Keratinocyte (primary cell): ENCODE results near the gene NLRX1. TPM values are rescaled to one million over a fixed set of nuclear protein-coding genes. Genes with fewer than 3 reads are reported as not detected.
"Not testable (repeated sequence)": the region's sequence is repeated elsewhere in the genome, so short reads cannot be mapped to it uniquely, and the experiment has no call there.

Source experiments
- DNase-seq: peaks from one replicate; pipeline ENCODE4 v3.0.0-alpha.2; 2011; ENCODE audit warnings: low read depth, missing footprints, low spot score
- FAIRE-seq: peaks from 2 replicates; lab custom pipeline; 2011; peaks lifted over from hg19 to GRCh38; lab: Jason Lieb, UNC
- H2AFZ ChIP-seq: 2 replicates; pipeline ENCODE4 v1.6.0; 2012; ENCODE audit warnings: low read length, control low read depth, inconsistent platforms; ENCODE audit not compliant: control insufficient read depth
- H3K27ac ChIP-seq: 2 replicates; pipeline ENCODE4 v1.5.1; 2011; ENCODE audit warnings: low read length; ENCODE audit not compliant: control insufficient read depth, insufficient read depth
- H3K27me3 ChIP-seq: 3 replicates; pipeline ENCODE4 v1.6.0; 2011; ENCODE audit warnings: low read length; ENCODE audit not compliant: control insufficient read depth, insufficient read depth; ENCODE audit errors: extremely low read depth
- H3K36me3 ChIP-seq, 2 experiments: 2 replicates in 1 of 2; 3 replicates in 1 of 2; pipeline ENCODE4 v1.5.1; 2011; ENCODE audit warnings: low read length in 2 of 2, mild to moderate bottlenecking in 1 of 2; ENCODE audit not compliant: control insufficient read depth in 2 of 2, insufficient read depth in 2 of 2; ENCODE audit errors: extremely low read depth in 1 of 2
- H3K4me1 ChIP-seq: 3 replicates; pipeline ENCODE4 v1.5.1; 2011; ENCODE audit warnings: low read length; ENCODE audit not compliant: control insufficient read depth, insufficient read depth; ENCODE audit errors: extremely low read depth
- H3K4me2 ChIP-seq: 3 replicates; pipeline ENCODE4 v1.6.0; 2011; ENCODE audit warnings: low read depth, low read length; ENCODE audit not compliant: control insufficient read depth, insufficient read depth; ENCODE audit errors: extremely low read depth
- H3K4me3 ChIP-seq, 3 experiments: fragments of 200-600 bp in 1 of 3; sonication (generic) in 1 of 3; 2 replicates in 2 of 3; 3 replicates in 1 of 3; pipeline ENCODE4 v1.5.1; 2011 to 2016; ENCODE audit warnings: low read length in 3 of 3, mild to moderate bottlenecking in 3 of 3, control low read depth in 2 of 3, inconsistent platforms in 1 of 3, low read depth in 1 of 3, mixed read lengths in 1 of 3, mixed run types in 1 of 3, moderate library complexity in 1 of 3; ENCODE audit not compliant: control insufficient read depth in 2 of 3, insufficient read depth in 2 of 3; ENCODE audit errors: extremely low read depth in 1 of 3
- H3K79me2 ChIP-seq: 2 replicates; pipeline ENCODE4 v1.6.0; 2012; ENCODE audit warnings: low read length; ENCODE audit not compliant: control insufficient read depth, insufficient read depth
- H3K9ac ChIP-seq: 3 replicates; pipeline ENCODE4 v1.6.0; 2011; ENCODE audit warnings: low read length; ENCODE audit not compliant: control insufficient read depth, insufficient read depth; ENCODE audit errors: extremely low read depth
- H3K9me1 ChIP-seq: 3 replicates; pipeline ENCODE4 v1.6.0; 2011; ENCODE audit warnings: low read length; ENCODE audit not compliant: control insufficient read depth, insufficient read depth; ENCODE audit errors: extremely low read depth
- H3K9me3 ChIP-seq: 2 replicates; pipeline ENCODE4 v1.5.1; 2012; ENCODE audit warnings: low read depth, low read length; ENCODE audit not compliant: control insufficient read depth
- H4K20me1 ChIP-seq: 3 replicates; pipeline ENCODE4 v1.6.0; 2011; ENCODE audit warnings: low read length; ENCODE audit not compliant: control insufficient read depth, insufficient read depth; ENCODE audit errors: extremely low read depth
- EZH2 ChIP-seq: IDR thresholded peaks from one replicate; pipeline ENCODE4 v1.6.1; 2012; ENCODE audit warnings: inconsistent platforms, mild to moderate bottlenecking, low read length, moderate library complexity
- dilution Hi-C: fragments of 300-500 bp; cut with MboI; formaldehyde crosslinking; loops from one replicate; pipeline ENCODE4 v1.7.0; 2020; ENCODE audit warnings: low sequenced_read_pairs; ENCODE audit not compliant: extremely low pct_ligation_motif_present
- polyA plus RNA-seq, 5 experiments: library from polyadenylated mRNA; depleted of rRNA in 3 of 5; stranded (reverse) in 3 of 5; stranded (forward) in 1 of 5; unstranded in 1 of 5; fragments of >200 nt; gene quantifications; 1 replicate in 1 of 5; 2 replicates in 3 of 5; 3 replicates in 1 of 5; pipeline versions ENCODE4 v1.2.1 to v1.2.3, GENCODE V29; 2011 to 2012; ENCODE audit warnings: missing spikeins in 2 of 5, low read depth in 1 of 5, low replicate concordance in 1 of 5
- TF ChIP-seq, protein P1 (sequence below), 3 experiments: IDR thresholded peaks in 1 of 3; conservative IDR thresholded peaks in 1 of 3; optimal IDR thresholded peaks in 1 of 3; 2 replicates in 2 of 3; 3 replicates in 1 of 3; pipeline versions ENCODE3 to v1.5.1; 2011; ENCODE audit warnings: low read length in 3 of 3, mild to moderate bottlenecking in 3 of 3, moderate library complexity in 2 of 3, control low read depth in 1 of 3, inconsistent platforms in 1 of 3; ENCODE audit not compliant: insufficient read depth in 2 of 3; ENCODE audit errors: extremely low read depth in 1 of 3

Gene NLRX1
- polyA plus RNA-seq, 1 donor (not counting 4 experiments of a cell fraction or from before 2014, with no cell fraction given) = 8.1 TPM

DNA sequence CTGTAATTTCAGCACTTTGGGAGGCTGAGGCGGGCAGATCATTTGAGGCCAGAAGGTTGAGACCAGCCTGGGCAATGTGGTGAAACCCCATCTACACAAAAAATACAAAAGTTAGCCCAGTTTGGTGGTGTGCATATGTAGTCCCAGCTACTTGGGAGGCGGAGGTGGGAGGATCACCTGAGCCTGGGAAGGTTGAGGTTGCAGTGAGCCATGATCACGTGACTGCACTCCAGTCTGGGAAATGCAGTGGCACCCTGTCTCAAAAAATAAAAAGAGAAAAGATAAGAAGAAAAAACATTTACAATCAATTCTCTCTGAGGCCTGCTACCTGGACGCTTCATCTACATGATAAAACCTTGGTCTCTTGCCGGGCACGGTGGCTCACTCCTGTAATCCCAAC, 30.4 kb downstream of the NLRX1 start:
- no peaks in the 10 kb centered on the region for H3K4me1 ChIP-seq
- no peak overlapping the region for H3K4me3 ChIP-seq
- TF ChIP-seq, protein P1, sequence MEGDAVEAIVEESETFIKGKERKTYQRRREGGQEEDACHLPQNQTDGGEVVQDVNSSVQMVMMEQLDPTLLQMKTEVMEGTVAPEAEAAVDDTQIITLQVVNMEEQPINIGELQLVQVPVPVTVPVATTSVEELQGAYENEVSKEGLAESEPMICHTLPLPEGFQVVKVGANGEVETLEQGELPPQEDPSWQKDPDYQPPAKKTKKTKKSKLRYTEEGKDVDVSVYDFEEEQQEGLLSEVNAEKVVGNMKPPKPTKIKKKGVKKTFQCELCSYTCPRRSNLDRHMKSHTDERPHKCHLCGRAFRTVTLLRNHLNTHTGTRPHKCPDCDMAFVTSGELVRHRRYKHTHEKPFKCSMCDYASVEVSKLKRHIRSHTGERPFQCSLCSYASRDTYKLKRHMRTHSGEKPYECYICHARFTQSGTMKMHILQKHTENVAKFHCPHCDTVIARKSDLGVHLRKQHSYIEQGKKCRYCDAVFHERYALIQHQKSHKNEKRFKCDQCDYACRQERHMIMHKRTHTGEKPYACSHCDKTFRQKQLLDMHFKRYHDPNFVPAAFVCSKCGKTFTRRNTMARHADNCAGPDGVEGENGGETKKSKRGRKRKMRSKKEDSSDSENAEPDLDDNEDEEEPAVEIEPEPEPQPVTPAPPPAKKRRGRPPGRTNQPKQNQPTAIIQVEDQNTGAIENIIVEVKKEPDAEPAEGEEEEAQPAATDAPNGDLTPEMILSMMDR (optimal IDR thresholded peaks at IDR 0.05 in 1 of 3, IDR thresholded peaks at IDR 0.05 in 1 of 3, conservative IDR thresholded peaks at IDR 0.05 in 1 of 3; ENCODE audit: extremely low read depth in 1 of 3, insufficient read depth in 2 of 3, low read length in 3 of 3) = no peak
- no peak for TF ChIP-seq EZH2
- H3K9me3 ChIP-seq = no peaks in the 10 kb centered on the region
- dilution Hi-C loops = no loop called here
- no peaks in the 10 kb centered on the region for H3K36me3 ChIP-seq
- no peak overlapping the region for H3K27ac ChIP-seq
- H4K20me1 ChIP-seq = no peaks in the 10 kb centered on the region
- H2AFZ ChIP-seq = no peak overlapping the region
- FAIRE-seq (no peak), DNase-seq (no peak)
- H3K27me3 ChIP-seq = no peaks in the 10 kb centered on the region
- no peak overlapping the region for H3K9ac ChIP-seq
- H3K79me2 ChIP-seq = no peaks in the 10 kb centered on the region
- H3K9me1 ChIP-seq = no peaks in the 10 kb centered on the region
- no peak overlapping the region for H3K4me2 ChIP-seq

DNA sequence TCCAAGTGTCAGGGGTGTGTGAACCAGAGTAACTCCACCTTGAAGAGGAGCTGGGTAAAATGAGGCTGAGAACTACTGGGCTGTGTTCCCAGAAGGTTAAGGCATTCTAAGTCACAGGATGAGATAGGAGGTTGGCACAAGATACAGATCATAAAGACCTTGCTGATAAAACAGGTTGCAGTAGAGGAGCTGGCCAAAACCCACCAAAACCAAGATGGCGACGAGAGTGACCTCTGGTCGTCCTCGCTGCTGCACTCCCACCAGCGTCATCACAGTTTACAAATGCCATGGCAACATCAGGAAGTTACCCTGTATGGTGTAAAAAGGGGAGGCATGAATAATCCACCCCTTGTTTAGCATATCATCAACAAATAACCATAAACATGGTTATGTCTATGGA, 32.7 kb downstream of the NLRX1 start:
- H3K4me2 ChIP-seq, H2AFZ ChIP-seq, H3K4me3 ChIP-seq, FAIRE-seq, H3K9me3 ChIP-seq, DNase-seq, dilution Hi-C loops, H3K27ac ChIP-seq, H3K79me2 ChIP-seq, H3K4me1 ChIP-seq, H4K20me1 ChIP-seq, H3K36me3 ChIP-seq, H3K9ac ChIP-seq, H3K9me1 ChIP-seq, H3K27me3 ChIP-seq: not testable (repeated sequence)

DNA sequence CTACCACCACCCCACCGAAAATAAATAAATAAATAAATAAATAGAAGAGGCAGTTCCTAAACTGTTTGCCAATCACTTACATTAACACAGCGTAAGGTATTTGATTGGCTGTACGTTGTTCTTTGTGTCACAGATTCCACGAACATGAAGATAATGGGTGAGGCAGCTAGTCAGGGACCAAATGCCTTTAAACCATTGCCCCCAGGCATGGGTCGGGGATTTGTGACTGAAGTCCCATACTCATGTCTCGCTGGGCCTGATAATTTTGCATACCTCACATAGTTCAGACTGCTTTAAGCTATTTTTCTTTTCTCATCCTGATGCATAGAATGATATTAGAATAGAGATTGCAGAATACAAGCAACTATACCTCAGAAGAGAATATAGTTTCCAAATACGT, 34.0 kb downstream of the NLRX1 start:
- no peak for TF ChIP-seq EZH2
- TF ChIP-seq, protein P1 (optimal IDR thresholded peaks at IDR 0.05 in 1 of 3, IDR thresholded peaks at IDR 0.05 in 1 of 3, conservative IDR thresholded peaks at IDR 0.05 in 1 of 3; ENCODE audit: extremely low read depth in 1 of 3, insufficient read depth in 2 of 3, low read length in 3 of 3) = no peak
- Histone ChIP-seq H3K36me3 (no peaks in the 10 kb centered on the region), H3K27ac (no peak overlapping the region), H3K9ac (no peak overlapping the region), H3K4me1 (peaks cover 9% of the 10 kb centered on the region), H3K27me3 (no peaks in the 10 kb centered on the region), H2AFZ (no peak overlapping the region), H3K4me2 (no peak overlapping the region), H3K9me3 (no peaks in the 10 kb centered on the region), H3K4me3 (no peak overlapping the region), H3K9me1 (no peaks in the 10 kb centered on the region), H4K20me1 (no peaks in the 10 kb centered on the region), H3K79me2 (peaks cover 13% of the 10 kb centered on the region)
- FAIRE-seq (no peak), DNase-seq (no peak)
- dilution Hi-C loops = no loop called here
